ENCODE data around the gene IGSF21. TPM values are rescaled to one million over a fixed set of nuclear protein-coding genes. Genes with fewer than 3 reads are reported as not detected.

The IGSF21 gene
- total and polyA plus RNA-seq, 2 of the 8 experiments (the other 6 are each of a cell fraction or from before 2014, with no cell fraction given) = 22.5 to 28.5 TPM

- no peak for TF ChIP-seq KDM4A (IDR thresholded peaks at IDR 0.05; ENCODE audit: low read depth, low read length, severe bottlenecking)
- TF ChIP-seq POLR2AphosphoS5 (IDR thresholded peaks at IDR 0.05; ENCODE audit: low read depth, low read length) = no peak; the same call in 1 of the 2 replicates
- TF ChIP-seq ATF3 (IDR thresholded peaks at IDR 0.05; ENCODE audit: insufficient read depth, low read depth, low read length) = no peak
- TF ChIP-seq POU5F1 (IDR thresholded peaks at IDR 0.05; ENCODE audit: low read depth, low read length) = no peak; the same call in 1 of the 2 replicates
- no peak for TF ChIP-seq ASH2L (IDR thresholded peaks at IDR 0.05; ENCODE audit: low read length)
- no peak for TF ChIP-seq SAP30 (IDR thresholded peaks at IDR 0.05; ENCODE audit: insufficient read depth, insufficient replicate concordance, low read length)
- peak; percentile 45 for TF ChIP-seq TAF7 (optimal IDR thresholded peaks at IDR 0.05; ENCODE audit: borderline replicate concordance, low read depth, low read length)
- no peak for TF ChIP-seq ZNF274 (IDR thresholded peaks at IDR 0.05; ENCODE audit: borderline replicate concordance, extremely low read depth, low read length)
- TF ChIP-seq HDAC6 (IDR thresholded peaks at IDR 0.05; ENCODE audit: low read depth, low read length) = no peak
- no peak for TF ChIP-seq CBX5 (IDR thresholded peaks at IDR 0.05; ENCODE audit: low read depth, low read length)
- no peak for TF ChIP-seq BRCA1 (IDR thresholded peaks at IDR 0.05; ENCODE audit: low read depth, low read length)
- TF ChIP-seq TAF1 (IDR thresholded peaks at IDR 0.05; ENCODE audit: low read depth, low read length) = peak; percentile 30; the same call in 1 of the 2 replicates
- no peak for TF ChIP-seq MAFK (IDR thresholded peaks at IDR 0.05; ENCODE audit: low read depth, low read length)
- TF ChIP-seq RFX5 (IDR thresholded peaks at IDR 0.05; ENCODE audit: borderline replicate concordance, low read depth, low read length) = no peak
- no peak for TF ChIP-seq CBX8 (IDR thresholded peaks at IDR 0.05; ENCODE audit: borderline replicate concordance, low read depth, low read length)
- TF ChIP-seq SUZ12 (IDR thresholded peaks at IDR 0.05; ENCODE audit: low read length) = no peak
- no peak for TF ChIP-seq USF2 (IDR thresholded peaks at IDR 0.05; ENCODE audit: low read length)
- TF ChIP-seq HDAC2 (IDR thresholded peaks at IDR 0.05; ENCODE audit: borderline replicate concordance in 1 of 2, low read depth in 2 of 2, low read length in 2 of 2) = peak; percentile 35 to 96; a peak in 3 of 4 replicates
- no peak for TF ChIP-seq BACH1 (IDR thresholded peaks at IDR 0.05; ENCODE audit: low read length)
- TF ChIP-seq CTBP2 (IDR thresholded peaks at IDR 0.05; ENCODE audit: borderline replicate concordance, insufficient read depth, insufficient read length, low read length) = peak; percentile 15
- 0 out of 2 replicates have a peak, but pooled peaks have one; percentile 52 for TF ChIP-seq RBBP5 (IDR thresholded peaks at IDR 0.05; ENCODE audit: borderline replicate concordance, low read depth, low read length)
- TF ChIP-seq CHD2 (IDR thresholded peaks at IDR 0.05; ENCODE audit: low read length) = no peak
Measured at GRCh38 chr1:18294437-18295176, 187.0 kb downstream of the IGSF21 start (continued).
